Measurements from ENCODE around the gene USP6.
"Not testable (repeated sequence)": the region's sequence is repeated elsewhere in the genome, so short reads cannot be mapped to it uniquely, and the experiment has no call there.

The USP6 gene

DNA sequence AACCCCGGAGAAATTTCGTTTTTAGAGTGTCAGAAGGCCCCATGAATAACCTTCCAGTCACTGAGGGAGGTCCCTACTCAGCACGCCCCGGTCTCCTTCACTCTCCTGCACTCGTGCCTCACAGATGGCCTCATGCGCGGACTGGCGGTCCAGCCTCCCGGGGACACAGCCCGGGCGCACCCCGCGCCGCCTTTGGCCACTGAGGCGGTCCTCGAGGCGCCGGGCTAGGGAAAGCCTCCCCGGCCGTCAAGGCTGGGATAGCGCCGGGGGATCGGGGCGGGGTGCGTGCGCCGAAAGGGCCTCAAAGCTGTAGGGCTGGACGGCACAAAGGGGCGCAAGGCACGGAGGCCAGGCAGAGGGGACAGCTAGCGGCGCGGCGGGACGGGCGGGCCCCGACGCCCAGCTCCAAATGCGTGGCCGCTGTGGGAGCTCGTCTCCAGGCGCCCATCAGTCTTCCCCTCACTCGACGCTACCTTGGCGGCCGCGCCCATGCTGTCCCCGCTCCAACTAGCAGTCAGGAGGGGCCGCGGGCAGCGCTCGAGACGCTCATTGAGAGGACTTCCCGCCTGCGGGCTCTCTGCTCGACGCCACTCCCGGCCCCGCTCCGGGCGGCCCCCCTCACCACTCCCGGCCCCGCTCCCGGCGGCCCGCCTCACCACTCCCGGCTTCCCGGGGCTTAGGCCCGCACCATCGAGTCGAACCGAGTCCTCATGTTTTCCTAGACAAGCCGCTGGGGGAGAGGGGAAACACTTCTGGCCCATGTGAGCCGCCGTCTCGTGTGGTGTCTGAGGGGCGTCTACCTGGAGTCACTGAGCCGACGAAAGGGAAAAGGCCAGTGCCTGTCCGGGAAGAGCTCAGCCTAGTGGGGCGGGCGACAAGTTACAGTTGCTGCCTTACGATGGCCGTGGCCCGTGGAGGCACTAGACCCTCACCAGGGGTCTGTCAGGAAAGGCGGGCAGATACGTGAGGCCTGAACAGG, at the start of gene USP6:
Gene USP6, plus strand, starts transcription at position 360 of the 979 bp plus-strand sequence. CDS start 14,336 bp downstream, outside the sequence.
- no peak for DNase-seq

DNA sequence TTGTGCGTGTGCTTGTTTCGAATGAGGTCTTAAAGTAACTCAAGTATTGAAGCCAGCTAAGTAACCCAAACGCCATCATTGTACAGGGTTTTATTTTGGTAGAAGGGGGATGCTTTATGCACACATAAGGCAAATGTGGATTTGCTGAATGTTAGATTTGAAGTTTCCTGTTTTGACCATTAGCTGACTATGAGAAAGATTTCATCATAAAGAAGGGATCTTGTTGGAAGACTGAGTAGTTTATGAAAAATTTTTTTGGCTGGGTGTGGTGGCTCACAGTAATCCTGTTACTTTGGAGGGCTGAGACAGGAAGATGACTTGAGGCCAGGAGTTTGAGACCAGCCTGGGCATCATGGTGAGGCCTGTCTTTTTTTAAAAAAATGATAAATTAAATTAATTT, 47.6 kb upstream of the USP6 start:
- DNase-seq = no peak

DNA sequence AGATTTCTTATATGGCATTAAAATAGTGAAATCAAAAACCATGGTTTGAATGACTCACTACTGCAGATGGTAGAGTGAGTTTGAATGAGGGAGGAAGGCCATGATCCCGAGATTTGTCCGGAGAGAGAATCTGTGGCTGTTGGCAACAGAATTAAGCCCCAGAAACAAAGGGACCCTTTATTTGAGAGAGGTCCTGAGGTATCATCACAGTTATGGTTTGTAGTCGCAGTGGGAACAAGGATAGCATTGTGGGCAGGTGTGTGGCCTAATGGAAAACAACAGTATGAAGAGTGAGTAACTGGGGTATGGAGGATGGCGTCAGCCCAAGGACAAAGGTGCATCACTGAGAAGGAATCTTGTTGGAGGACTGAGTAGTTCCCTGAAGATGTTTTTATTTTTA, 46.1 kb upstream of the USP6 start:
- DNase-seq = no peak

DNA sequence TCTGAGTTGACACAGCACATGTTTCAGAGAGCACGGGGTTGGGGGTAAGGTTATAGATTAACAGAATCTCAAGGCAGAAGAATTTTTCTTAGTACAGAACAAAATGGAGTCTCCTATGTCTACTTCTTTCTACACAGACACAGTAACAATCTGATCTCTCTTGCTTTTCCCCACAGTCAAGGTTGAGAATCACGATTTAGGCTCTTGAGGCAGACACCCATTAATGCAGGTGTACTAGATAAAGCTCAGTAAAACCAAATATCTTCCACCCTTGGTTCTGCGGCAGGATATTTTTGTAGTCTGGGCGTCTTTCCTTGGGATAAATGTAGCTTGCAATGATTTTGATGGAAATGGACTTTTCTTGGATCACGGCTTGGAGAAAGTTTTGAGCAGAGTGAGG, 40.4 kb upstream of the USP6 start:
- not testable (repeated sequence) for DNase-seq

DNA sequence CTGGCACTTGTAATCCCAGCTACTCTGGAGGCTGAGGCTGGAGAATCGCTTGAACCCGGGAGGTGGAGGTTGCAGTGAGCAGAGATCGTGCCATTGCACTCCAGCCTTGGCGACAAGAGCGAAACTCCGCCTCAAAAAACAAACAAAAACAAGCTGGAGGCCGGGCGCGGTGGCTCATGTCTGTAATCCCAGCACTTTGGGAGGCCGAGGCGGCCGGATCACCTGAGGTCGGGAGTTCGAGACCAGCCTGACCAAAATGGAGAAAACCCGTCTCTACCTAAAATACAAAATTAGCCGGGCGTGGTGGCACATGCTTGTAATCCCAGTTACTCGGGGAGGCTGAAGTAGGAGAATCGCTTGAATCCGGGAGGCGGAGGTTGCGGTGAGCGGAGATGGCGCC, 38.6 kb upstream of the USP6 start:
- not testable (repeated sequence) for DNase-seq

DNA sequence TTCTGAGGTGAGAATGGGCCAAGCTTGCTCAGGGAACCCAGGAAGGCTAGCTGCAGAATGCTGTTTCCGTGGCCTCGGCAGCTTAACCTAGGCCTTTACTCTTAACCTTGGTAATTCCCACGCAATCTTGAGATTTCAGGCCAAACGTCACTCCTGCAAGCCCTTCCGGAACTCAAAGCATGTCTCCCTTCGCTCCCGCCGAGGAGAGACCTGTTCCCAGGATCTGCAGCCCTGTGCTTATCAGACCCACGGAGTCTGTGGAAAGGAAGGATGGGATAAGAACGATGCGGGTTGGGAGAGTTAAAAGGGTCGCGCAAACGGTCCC, 38.1 kb upstream of the USP6 start:
- no peak for DNase-seq

DNA sequence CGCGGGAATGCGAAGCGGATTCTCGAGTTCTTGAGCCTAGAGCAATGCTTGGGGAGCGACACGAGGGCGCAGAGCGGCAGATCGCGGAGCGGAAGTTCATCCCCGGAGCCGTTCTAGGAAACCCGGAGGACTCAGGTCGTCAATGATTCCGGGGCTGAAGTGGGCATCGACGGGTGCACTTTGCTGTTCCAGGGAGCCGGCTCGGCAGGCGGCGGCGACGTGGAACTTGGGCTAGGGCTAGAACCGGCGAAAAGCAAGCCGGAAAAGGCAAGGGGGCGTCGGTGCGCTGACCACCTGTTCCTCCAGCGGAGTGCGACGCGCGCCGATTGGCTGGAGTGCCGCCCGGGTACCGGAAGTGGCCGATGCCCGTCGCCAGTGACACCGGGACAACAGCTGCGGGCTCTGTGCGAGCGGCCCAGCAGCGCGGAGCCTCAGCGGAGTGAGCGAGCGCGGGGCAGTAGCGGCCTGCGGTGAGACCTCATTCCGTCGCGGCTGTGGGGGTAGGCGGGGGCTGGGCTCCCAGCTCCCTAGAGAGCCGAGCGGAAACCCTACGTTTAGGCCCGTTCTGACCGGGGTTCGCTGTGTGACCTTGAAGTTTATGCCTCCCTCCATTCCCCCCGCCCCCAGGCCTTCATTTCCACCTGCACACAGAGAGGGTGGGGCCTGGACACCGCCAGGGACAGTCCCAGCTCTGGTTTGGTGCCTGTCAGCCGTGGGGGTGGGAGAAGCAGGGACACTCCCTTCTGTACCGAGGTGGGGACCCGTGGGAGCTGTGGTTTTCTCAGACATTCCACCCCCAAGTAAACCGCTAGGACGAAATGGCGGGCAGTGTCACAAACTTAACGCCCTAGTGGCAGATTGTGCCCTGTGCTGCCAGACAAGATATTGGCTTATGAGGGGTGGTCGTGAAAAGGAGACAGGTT, 37.5 kb upstream of the USP6 start, which contains the start of gene ZFP3:
Gene ZFP3, plus strand, starts transcription at position 362 of the 923 bp plus-strand sequence. CDS start 13,038 bp downstream, outside the sequence.
- DNase-seq = peak; percentile 78

DNA sequence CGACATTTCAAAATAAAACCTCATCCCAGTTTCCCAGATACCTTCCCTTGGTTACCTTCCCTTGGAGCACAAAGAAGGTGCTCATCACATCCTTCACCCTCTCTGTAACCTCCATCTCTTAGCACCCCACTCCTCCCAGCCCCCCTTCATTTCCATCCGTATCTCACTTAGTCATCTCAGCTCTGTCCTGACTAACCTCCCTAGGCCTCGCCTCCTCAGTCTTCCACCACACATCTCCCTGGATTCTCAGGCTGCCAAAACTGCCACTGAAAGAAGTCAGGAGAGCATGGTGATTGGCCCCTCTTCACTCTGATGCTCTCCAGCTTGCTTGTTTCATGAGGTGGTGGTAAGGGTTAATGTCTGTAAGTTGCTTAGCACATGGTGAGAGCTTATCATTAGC, 35.2 kb upstream of the USP6 start:
- DNase-seq = no peak

DNA sequence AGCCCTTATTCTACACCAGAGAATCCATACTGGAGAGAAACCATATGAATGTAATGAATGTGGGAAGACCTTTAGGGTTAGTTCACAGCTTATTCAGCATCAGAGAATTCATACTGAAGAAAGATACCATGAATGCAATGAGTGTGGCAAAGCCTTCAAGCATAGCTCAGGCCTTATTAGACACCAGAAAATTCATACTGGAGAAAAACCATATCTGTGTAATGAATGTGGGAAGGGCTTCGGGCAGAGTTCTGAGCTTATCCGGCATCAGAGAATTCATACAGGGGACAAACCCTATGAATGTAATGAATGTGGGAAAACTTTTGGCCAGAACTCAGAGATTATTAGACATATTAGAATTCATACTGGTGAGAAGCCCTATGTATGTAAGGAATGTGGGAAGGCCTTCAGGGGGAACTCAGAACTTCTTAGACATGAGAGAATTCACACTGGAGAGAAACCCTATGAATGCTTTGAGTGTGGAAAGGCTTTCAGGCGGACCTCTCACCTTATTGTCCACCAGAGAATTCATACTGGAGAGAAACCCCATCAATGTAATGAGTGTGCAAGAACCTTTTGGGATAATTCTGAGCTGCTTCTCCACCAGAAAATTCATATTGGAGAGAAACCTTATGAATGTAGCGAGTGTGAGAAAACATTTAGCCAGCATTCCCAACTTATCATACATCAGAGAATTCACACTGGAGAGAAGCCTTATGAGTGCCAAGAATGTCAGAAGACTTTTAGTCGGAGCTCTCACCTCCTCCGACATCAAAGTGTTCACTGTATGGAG, 23.4 kb upstream of the USP6 start:
- no peak for DNase-seq

DNA sequence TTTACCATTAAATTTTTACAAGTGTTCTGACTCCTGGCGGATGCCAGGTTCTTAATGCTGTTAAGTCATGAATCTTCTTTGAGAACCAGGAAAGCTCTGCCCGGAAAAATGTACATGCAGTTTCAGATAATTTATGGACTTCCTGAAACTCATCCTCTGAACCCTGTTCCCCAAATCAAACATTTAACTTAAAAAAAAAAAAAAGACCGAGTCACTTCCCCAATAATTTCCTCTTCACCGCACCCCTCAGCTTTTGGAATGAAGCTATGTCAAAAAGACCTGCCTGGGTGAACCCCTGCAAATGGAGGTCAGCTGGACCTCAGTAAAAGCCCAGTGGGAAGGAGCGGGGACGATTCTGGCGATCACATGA, 19.1 kb upstream of the USP6 start:
- no peak for DNase-seq

DNA sequence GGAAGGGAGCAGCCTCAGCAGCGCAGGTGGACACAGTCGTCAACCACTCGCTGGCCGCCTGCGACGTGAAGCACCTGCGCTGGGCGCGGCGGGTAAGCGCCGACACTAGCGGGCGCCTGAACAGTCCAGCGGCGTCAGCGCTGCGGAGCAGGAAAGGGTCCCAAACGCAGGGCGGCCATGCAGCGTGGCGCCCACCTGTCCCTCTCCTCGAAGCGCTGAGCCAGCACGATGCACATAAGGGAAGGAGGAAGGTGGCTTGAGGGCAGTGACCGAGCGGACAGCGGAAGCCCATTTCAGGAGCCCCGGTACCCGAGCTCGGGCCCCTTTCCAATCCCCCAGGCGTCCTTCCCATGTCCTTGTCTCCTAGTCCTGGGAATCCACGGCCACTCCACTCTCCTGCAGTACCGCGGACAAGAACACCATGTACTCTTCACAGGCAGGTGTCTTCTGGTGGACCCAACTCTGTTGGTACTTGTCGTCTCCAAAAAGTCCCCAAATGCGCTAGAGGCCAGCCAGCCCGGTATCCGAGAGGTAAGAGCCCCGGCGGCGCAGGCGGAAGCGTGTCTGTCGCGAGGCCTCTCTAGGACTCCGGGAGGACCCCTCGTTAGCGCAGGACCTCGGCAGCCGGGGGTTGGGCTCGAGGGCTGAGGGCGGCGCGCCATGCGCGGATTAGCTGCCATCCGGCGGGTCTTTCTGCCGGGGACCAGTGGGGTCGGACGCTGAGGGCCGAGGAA, 18.6 kb upstream of the USP6 start:
- no peak for DNase-seq

DNA sequence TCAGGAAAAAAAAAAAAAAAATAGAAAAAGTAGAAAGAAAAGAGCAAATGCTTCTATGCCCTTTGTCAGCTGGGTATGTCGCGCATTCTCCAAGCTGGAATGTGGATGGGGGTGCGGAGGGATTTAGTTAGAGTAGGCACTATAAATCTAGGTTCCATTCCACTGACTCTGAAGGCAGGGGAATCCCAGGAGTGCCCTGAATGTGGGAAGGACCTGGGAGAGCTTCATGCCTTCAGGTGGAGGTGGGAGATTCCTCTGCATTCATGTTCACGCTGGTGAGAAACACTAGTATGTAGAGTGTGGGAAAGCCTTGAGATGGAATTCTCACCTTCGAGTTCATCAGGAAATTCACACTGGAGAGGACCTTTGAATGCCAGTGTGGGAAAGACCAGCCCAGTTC, 16.6 kb upstream of the USP6 start:
- DNase-seq = no peak

DNA sequence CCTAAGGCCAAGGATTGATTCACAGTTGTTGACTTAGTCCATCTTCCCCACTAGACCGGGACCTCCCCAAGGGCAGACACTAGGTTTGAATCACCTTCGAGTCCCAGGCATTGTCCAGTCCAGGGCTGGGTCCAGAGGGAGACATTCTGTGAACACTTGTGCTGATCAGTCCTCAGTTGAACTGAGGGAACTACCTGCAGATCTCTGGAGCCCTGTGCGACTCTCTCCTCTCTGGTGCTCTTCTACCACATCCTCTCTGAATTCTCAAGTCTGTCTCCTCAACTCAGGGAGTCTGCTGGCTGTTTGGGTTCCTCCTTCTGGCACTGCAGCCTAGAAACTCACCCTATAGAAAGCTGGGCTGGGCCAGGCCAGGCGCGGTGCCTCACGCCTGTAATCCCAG, 15.0 kb upstream of the USP6 start:
- no peak for DNase-seq

DNA sequence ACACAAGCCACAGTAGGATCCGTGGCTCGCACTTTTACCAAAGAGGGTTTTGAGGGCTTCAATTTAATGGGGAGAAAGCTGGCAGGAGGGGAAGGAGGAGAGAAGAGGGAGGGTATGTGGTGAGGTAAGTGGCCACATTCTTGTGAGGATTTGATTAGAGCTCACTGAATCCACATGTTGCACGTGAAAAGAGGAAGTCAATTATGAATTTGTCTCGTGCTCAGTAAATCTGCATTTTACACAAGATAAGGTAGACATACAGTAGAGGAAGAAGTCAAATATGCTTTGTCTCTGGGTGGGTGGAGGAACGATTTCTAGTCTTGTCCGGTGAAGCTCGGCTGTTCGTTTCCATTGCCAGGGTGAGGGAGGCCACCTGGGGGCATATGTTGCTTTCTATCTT, 5.0 kb upstream of the USP6 start:
- DNase-seq = no peak

DNA sequence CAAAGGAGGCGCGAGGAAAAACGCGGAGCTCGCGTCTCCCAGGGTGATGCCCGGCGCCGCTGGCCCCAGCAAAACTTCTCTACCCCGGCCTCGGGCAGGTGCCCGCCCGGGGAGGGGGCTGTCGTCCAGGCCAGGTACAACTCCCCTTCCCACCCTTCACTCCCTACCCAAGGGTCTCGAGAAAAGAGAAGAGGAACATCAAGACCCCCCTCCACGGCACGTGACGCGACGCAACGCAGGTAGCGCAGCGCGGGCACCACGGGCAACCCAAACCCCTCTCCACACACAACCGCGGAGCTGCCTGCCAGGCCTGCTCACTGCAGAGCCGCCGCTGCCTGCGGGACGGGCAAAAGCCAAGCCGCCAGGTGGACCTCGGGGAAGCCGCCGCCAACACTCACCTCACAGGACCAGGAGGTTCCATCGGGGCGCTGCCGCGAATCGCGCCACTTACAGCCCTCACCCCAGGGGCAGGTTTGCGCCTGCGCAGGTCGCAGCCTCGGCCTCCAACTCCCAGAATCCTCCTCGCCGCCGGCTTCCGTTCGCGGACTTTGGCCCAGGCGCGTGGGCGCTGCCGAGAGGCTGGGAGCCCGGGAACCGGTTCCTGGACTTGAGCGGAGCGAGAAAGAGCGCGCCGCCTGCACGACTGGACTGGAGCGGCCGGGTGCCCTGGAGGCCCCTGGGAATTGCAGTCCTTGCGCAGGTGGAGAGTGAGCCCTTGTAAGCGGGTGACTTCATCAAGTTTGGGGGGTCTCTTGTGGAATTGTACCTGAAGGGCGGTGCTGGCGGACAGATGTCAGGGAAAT, 4.2 kb upstream of the USP6 start, which contains the start of gene ZNF232:
Gene ZNF232, minus strand, starts transcription at position 477 of the 803 bp plus-strand sequence. Its CDS starts 56 bp downstream, at position 421.
- peak; percentile 92 for DNase-seq

DNA sequence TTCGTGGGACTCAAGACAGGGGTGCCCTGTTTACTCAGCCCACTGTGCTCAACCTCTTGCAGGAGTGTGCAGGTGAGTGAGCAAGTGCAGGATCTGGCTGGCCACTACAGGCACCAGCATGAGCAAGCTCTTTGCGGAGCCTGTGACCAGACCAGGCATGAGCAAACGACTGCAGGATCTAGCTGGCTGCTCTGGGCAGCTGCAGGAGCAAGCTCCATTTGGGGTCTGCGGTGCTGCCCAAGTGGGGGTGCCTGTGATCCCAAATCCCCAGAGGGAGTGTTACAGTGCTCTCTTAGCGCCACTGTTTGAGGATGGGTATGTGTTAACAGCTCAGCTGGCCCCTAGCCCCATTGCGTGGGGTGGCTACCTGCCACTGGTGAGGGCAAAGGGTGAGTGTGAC, 2.4 kb downstream of the USP6 start:
- no peak for DNase-seq

DNA sequence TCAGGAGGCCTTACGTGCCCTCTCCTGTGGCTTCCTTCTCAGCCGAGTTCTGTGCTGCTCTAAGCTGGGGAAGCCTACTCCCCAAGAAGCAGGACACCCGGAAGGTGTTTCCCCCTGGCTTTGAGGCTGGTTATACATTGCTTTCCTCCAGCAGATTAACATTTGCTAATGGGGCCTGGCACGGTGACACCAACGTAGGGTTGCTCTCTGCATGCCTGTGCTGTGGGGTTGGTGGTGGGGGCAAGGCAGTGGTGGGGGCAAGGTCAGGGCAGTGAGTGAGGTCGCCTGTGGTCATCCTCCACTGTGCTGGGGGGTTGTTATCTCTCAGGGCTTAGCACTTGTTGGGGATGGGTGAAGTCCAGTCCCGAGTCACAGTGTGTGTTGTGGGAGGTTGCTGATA, 4.2 kb downstream of the USP6 start:
- no peak for DNase-seq

DNA sequence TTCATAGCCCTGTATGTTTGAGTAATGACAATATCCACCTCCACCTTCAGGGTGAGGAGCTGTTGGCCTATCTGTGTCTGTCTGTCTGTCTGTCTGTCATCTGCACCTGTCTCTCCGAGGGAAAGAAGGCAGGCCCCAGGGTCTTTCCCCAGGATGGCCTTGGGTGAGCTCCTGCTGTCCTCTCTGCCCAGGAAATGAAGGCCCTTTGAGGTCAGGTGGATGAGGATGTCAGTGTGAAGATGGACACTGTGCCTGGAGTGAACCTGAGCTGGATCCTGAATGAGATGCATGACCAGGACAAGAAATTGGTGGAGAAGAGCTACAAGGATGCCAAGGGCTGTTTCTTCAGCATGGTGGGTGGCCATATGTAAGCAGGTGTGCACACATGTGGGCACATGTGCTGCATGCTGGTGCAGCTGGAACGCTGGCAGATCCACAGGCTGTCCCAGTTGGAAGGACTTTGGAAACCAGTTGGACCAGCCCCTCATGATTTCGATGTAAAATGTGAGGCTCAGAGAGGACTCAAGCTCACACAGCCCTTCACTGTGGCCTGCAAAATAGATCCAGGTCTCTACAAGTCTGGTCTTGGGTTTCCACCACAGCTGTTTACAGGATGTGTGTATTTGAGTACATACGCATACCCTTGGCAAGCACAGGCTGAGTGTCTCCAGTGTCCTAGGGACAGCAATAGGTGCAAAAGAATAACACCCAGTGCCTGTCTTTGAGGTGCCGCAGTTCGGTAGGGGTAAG, 4.8 kb downstream of the USP6 start:
- DNase-seq = not testable (repeated sequence)

DNA sequence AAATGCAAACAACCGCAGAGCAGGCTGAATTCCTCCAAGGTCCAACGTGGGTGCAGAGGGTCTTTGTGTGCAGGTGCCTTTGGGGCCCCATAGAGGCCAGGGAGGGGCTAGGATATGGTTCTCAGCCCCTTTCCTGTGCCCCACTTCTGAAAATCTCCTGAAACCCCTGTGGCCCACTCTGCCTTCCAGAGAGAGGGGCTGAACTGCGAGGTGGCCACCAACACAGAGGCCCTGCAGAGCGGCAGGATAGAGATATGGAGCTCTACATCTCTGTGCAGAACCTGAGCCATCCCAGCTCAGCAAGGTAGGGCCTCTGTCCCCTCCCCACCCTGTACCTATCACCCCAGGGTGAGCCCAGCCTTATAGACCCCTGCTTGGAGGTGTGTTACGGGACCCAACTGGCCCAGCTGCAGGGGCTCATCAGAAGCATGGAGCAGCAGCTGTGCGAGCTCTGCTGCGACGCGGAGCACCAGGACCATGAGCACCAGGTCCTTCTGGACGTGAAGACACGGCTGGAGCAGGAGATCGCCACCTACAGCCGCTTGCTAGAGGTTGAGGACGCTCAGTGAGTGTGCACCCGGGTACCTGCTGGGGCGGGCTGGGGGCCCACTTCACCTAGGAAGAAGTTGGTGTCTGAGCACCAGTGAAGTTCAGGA, 5.5 kb downstream of the USP6 start:
- DNase-seq = no peak

DNA sequence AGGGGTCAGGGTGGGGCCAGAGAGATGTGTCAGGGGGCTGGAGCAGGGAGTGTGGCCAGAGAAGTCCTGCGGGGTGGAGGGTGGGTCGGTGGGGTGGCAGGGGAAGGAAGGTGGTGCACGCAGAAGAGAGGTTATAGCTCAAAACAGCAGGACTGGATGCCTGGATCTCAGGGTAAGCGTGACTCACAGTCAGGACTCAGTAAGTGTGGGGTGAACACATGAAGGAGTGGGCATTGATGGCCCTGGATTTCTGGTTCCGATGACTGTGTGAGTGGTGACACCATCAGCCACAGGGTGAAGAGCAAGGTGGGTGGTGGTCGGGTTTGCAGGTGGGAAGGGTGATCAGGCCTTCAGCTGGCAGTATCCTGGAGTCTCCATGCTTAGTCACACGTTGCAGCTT, 6.2 kb downstream of the USP6 start:
- DNase-seq = not testable (repeated sequence)

All from stimulated activated CD4-positive, alpha-beta T cell treated with anti-CD3 and anti-CD28 coated beads, Interleukin-4, amount 100 ng/mL, for 24 hours (primary cell).